H1 (cell line): ENCODE data around the gene OR52B6. TPM values are rescaled to one million over a fixed set of nuclear protein-coding genes. Genes with fewer than 3 reads are reported as not detected.

Experiments
- EGR1 ChIP-seq: IDR thresholded peaks from 2 replicates; pipeline ENCODE4 v1.6.1; 2011; ENCODE audit warnings: low read depth, low read length, borderline replicate concordance
- EP300 ChIP-seq, 2 experiments: IDR thresholded peaks; 1 replicate in 1 of 2; 2 replicates in 1 of 2; pipeline ENCODE4 v1.6.1; 2011 to 2012; ENCODE audit warnings: low read depth in 2 of 2, low read length in 2 of 2, mild to moderate bottlenecking in 2 of 2, borderline replicate concordance in 1 of 2, inconsistent platforms in 1 of 2, moderate library complexity in 1 of 2
- RFX5 ChIP-seq: IDR thresholded peaks from 2 replicates; pipeline ENCODE4 v1.6.1; 2011; ENCODE audit warnings: low read depth, low read length, improper control_type of control experiment, borderline replicate concordance
- SIRT6 ChIP-seq: IDR thresholded peaks from one replicate; pipeline ENCODE4 v1.7.1; 2012; ENCODE audit warnings: low read length, inconsistent platforms
- USF2 ChIP-seq: IDR thresholded peaks from 2 replicates; pipeline ENCODE4 v1.6.1; 2011; ENCODE audit warnings: low read length, improper control_type of control experiment
- polyA plus RNA-seq, 7 experiments: library from polyadenylated mRNA; depleted of rRNA in 3 of 7; stranded (reverse) in 5 of 7; unstranded in 2 of 7; fragments of >200 nt in 5 of 7; fragments of 200-250 nt in 2 of 7; gene quantifications; 1 replicate in 5 of 7; 2 replicates in 1 of 7; 4 replicates in 1 of 7; pipeline versions ENCODE4 v1.2.1 to v1.2.3, GENCODE V29; 2011 to 2013; ENCODE audit warnings: missing spikeins in 2 of 7, mixed read lengths in 2 of 7
- total RNA-seq: library from RNA; stranded (reverse); fragmentation: NEBNext Ultra II Directional; extraction: Animal tissue kit (Norgen Biotek cat#: 25700); gene quantifications from 2 replicates; pipeline ENCODE4 v1.2.1, GENCODE V29; 2021

The OR52B6 gene
- total and polyA plus RNA-seq, 2 of the 8 experiments (the other 6 are each of a cell fraction or from before 2014, with no cell fraction given) = not detected

GRCh38 chr11:5593146-5593545, 12.5 kb downstream of the OR52B6 start (continued):
- no peak for TF ChIP-seq USF2
- no peak for TF ChIP-seq SIRT6
- no peak for TF ChIP-seq EGR1
- no peak for TF ChIP-seq EP300 (IDR thresholded peaks at IDR 0.05; ENCODE audit: borderline replicate concordance in 1 of 2, low read depth in 2 of 2, low read length in 2 of 2)
- TF ChIP-seq RFX5 = no peak
